ENCODE measurements around the gene TMPRSS3. TPM values are rescaled to one million over a fixed set of nuclear protein-coding genes. Genes with fewer than 3 reads are reported as not detected.

TMPRSS3 gene
- total and polyA plus RNA-seq, 2 of the 13 experiments (the other 11 are each of a cell fraction or from before 2014, with no cell fraction given) = 2.8 to 16.9 TPM

DNA sequence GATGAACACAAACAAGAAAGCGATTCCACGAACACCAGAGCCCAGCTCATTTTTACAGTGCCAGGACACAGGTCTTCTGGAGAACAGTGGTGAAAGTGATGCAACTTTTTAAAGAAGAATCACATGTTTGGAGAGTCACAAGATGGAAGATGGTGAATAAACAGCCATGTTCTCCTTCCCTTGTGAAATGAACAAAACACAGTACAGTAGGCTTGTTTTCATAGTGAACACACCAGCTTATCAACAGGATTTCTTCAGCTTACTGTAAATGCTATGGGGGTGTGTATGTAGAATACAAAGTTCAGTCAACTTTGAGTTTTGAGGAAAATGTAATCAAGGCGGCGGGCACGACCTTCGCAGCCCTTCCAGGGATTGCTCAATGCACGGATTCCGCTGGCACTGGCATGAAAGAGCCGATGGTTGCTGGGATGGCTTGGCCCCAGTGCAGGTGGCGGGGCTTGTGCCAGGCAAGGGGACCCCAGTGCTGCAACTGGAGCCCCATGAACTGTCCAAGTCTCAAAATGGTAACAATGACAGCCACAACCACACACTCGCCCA is 9.7 kb downstream of the TMPRSS3 start (continued):
- TF ChIP-seq MLLT10 (CRISPR knock-in tag; IDR thresholded peaks at IDR 0.05) = no peak
- no peak for TF ChIP-seq ZIK1 (CRISPR knock-in tag; IDR thresholded peaks at IDR 0.05; ENCODE audit: borderline replicate concordance, low read depth)
- no peak for TF ChIP-seq NCOA5 (CRISPR knock-in tag; IDR thresholded peaks at IDR 0.05)
- TF ChIP-seq ZNF484 (CRISPR knock-in tag; IDR thresholded peaks at IDR 0.05; ENCODE audit: borderline replicate concordance, low read depth) = no peak
- TF ChIP-seq, protein P1, sequence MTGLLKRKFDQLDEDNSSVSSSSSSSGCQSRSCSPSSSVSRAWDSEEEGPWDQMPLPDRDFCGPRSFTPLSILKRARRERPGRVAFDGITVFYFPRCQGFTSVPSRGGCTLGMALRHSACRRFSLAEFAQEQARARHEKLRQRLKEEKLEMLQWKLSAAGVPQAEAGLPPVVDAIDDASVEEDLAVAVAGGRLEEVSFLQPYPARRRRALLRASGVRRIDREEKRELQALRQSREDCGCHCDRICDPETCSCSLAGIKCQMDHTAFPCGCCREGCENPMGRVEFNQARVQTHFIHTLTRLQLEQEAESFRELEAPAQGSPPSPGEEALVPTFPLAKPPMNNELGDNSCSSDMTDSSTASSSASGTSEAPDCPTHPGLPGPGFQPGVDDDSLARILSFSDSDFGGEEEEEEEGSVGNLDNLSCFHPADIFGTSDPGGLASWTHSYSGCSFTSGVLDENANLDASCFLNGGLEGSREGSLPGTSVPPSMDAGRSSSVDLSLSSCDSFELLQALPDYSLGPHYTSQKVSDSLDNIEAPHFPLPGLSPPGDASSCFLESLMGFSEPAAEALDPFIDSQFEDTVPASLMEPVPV (CRISPR knock-in tag; IDR thresholded peaks at IDR 0.05) = 0 out of 2 replicates have a peak, but pooled peaks have one; percentile 32
- TF ChIP-seq NRL (CRISPR knock-in tag; IDR thresholded peaks at IDR 0.05; ENCODE audit: borderline replicate concordance) = no peak
- no peak for TF ChIP-seq PRDM10 (CRISPR knock-in tag; IDR thresholded peaks at IDR 0.05; ENCODE audit: low read depth)
- no peak for TF ChIP-seq SPEN (CRISPR knock-in tag; IDR thresholded peaks at IDR 0.05; ENCODE audit: low read depth)
- peak; percentile 77; the same call in 1 of the 2 replicates for TF ChIP-seq EHMT2 (IDR thresholded peaks at IDR 0.05; ENCODE audit: borderline replicate concordance, low read depth, low read length)
- peak; percentile 52; the same call in 1 of the 2 replicates for TF ChIP-seq ZNF230 (CRISPR knock-in tag; IDR thresholded peaks at IDR 0.05)
- TF ChIP-seq, protein P2, sequence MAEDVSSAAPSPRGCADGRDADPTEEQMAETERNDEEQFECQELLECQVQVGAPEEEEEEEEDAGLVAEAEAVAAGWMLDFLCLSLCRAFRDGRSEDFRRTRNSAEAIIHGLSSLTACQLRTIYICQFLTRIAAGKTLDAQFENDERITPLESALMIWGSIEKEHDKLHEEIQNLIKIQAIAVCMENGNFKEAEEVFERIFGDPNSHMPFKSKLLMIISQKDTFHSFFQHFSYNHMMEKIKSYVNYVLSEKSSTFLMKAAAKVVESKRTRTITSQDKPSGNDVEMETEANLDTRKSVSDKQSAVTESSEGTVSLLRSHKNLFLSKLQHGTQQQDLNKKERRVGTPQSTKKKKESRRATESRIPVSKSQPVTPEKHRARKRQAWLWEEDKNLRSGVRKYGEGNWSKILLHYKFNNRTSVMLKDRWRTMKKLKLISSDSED (CRISPR knock-in tag; IDR thresholded peaks at IDR 0.05) = no peak
- TF ChIP-seq ZNF597 (CRISPR knock-in tag; IDR thresholded peaks at IDR 0.05) = no peak
- no peak for TF ChIP-seq ZMYM2 (CRISPR knock-in tag; IDR thresholded peaks at IDR 0.05)
- no peak for TF ChIP-seq TOPORS (CRISPR knock-in tag; IDR thresholded peaks at IDR 0.05)
- TF ChIP-seq, protein P3, sequence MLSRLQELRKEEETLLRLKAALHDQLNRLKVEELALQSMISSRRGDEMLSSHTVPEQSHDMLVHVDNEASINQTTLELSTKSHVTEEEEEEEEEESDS (CRISPR knock-in tag; IDR thresholded peaks at IDR 0.05; ENCODE audit: borderline replicate concordance) = no peak
- no peak for TF ChIP-seq SRSF9 (IDR thresholded peaks at IDR 0.05; ENCODE audit: borderline replicate concordance, insufficient read depth, low read depth, low read length, poor library complexity, severe bottlenecking)
- TF ChIP-seq SMAD1 (CRISPR knock-in tag; IDR thresholded peaks at IDR 0.05; ENCODE audit: borderline replicate concordance, low read depth) = no peak
- peak; percentile 81; the same call in 1 of the 2 replicates for TF ChIP-seq TBX2 (CRISPR knock-in tag; IDR thresholded peaks at IDR 0.05; ENCODE audit: borderline replicate concordance)
- TF ChIP-seq BCL6 (CRISPR knock-in tag; IDR thresholded peaks at IDR 0.05) = peak; percentile 99
- TF ChIP-seq ZSCAN25 (CRISPR knock-in tag; IDR thresholded peaks at IDR 0.05) = no peak
- TF ChIP-seq POLR2G (IDR thresholded peaks at IDR 0.05; ENCODE audit: low read depth, low read length) = peak; percentile 56
- 0 out of 2 replicates have a peak, but pooled peaks have one; percentile 40 for TF ChIP-seq ZNF317 (CRISPR knock-in tag; IDR thresholded peaks at IDR 0.05)

Measured in HepG2 (cell line).